Measurements from ENCODE around the gene ZNF654.

Gene ZNF654

GRCh38 chr3:88123526-88123925, 64.5 kb downstream of the ZNF654 start:
- Histone ChIP-seq H3K79me2 (ENCODE audit: insufficient read depth, low read depth) (no peaks in the 10 kb centered on the region), H3K4me1 (ENCODE audit: low read depth, poor library complexity, severe bottlenecking) (no peaks in the 10 kb centered on the region), H3K27me3 (ENCODE audit: insufficient read depth, low read depth) (no peaks in the 10 kb centered on the region), H3K9ac (no peak overlapping the region), H3K4me3 (IDR thresholded peaks at IDR 0.05; ENCODE audit: insufficient read depth, low read depth, low read length) (no peak overlapping the region), H4K20me1 (ENCODE audit: insufficient read depth) (no peaks in the 10 kb centered on the region), H3K4me2 (no peak overlapping the region), H3K27ac (no peak overlapping the region), H2AFZ (ENCODE audit: low read depth) (no peak overlapping the region), H3K36me3 (ENCODE audit: insufficient read depth) (no peaks in the 10 kb centered on the region)
- no peak for TF ChIP-seq CTCF (conservative IDR thresholded peaks at IDR 0.05; ENCODE audit: low read depth, low read length)

GRCh38 chr3:88131695-88132094, 72.6 kb downstream of the ZNF654 start:
- Histone ChIP-seq H3K79me2 (ENCODE audit: insufficient read depth, low read depth) (no peaks in the 10 kb centered on the region), H3K27me3 (ENCODE audit: insufficient read depth, low read depth) (no peaks in the 10 kb centered on the region), H3K27ac (no peak overlapping the region), H3K36me3 (ENCODE audit: insufficient read depth) (no peaks in the 10 kb centered on the region), H3K4me1 (ENCODE audit: low read depth, poor library complexity, severe bottlenecking) (peaks cover 17% of the 10 kb centered on the region), H3K9ac (no peak overlapping the region), H3K4me3 (IDR thresholded peaks at IDR 0.05; ENCODE audit: insufficient read depth, low read depth, low read length) (no peak overlapping the region), H3K4me2 (no peak overlapping the region), H4K20me1 (ENCODE audit: insufficient read depth) (no peaks in the 10 kb centered on the region), H2AFZ (ENCODE audit: low read depth) (no peak overlapping the region)
- no peak for TF ChIP-seq CTCF (conservative IDR thresholded peaks at IDR 0.05; ENCODE audit: low read depth, low read length)

- Histone ChIP-seq H3K79me2 (ENCODE audit: insufficient read depth, low read depth) (no peaks in the 10 kb centered on the region), H3K36me3 (ENCODE audit: insufficient read depth) (no peaks in the 10 kb centered on the region), H3K9ac (no peak overlapping the region), H3K27ac (no peak overlapping the region), H3K4me1 (ENCODE audit: low read depth, poor library complexity, severe bottlenecking) (peaks cover 17% of the 10 kb centered on the region), H3K4me3 (IDR thresholded peaks at IDR 0.05; ENCODE audit: insufficient read depth, low read depth, low read length) (no peak overlapping the region), H3K27me3 (ENCODE audit: insufficient read depth, low read depth) (no peaks in the 10 kb centered on the region), H4K20me1 (ENCODE audit: insufficient read depth) (no peaks in the 10 kb centered on the region), H3K4me2 (no peak overlapping the region), H2AFZ (ENCODE audit: low read depth) (no peak overlapping the region)
- TF ChIP-seq CTCF (conservative IDR thresholded peaks at IDR 0.05; ENCODE audit: low read depth, low read length), result no peak
These were observed 73.8 kb downstream of the ZNF654 start for GRCh38 chr3:88132894-88133293.

GRCh38 chr3:88133711-88134263, 74.7 kb downstream of the ZNF654 start:
- Histone ChIP-seq H3K27me3 (ENCODE audit: insufficient read depth, low read depth) (no peaks in the 10 kb centered on the region), H3K4me2 (no peak overlapping the region), H3K4me1 (ENCODE audit: low read depth, poor library complexity, severe bottlenecking) (peaks cover 17% of the 10 kb centered on the region), H3K4me3 (IDR thresholded peaks at IDR 0.05; ENCODE audit: insufficient read depth, low read depth, low read length) (no peak overlapping the region), H2AFZ (ENCODE audit: low read depth) (no peak overlapping the region), H3K27ac (no peak overlapping the region), H3K36me3 (ENCODE audit: insufficient read depth) (no peaks in the 10 kb centered on the region), H3K9ac (no peak overlapping the region), H4K20me1 (ENCODE audit: insufficient read depth) (no peaks in the 10 kb centered on the region), H3K79me2 (ENCODE audit: insufficient read depth, low read depth) (no peaks in the 10 kb centered on the region)
- TF ChIP-seq CTCF (conservative IDR thresholded peaks at IDR 0.05; ENCODE audit: low read depth, low read length), result no peak
